B cell (primary cell): ENCODE measurements around the gene GJA10. TPM values are rescaled to one million over a fixed set of nuclear protein-coding genes. Genes with fewer than 3 reads are reported as not detected.

Experiments used
- polyA plus RNA-seq: library from polyadenylated mRNA; depleted of rRNA; stranded (reverse); fragments of >200 nt; gene quantifications from 2 replicates; pipeline ENCODE4 v1.2.3, GENCODE V29; 2012
- small RNA-seq: library from RNA; depleted of rRNA; stranded (forward); fragments of <200 nt; gene quantifications from one replicate; pipeline ENCODE3, GENCODE V24; 2012; ENCODE audit warnings: low replicate concordance, low read depth; ENCODE audit not compliant: insufficient read length
- total RNA-seq, 2 donors: library from RNA; stranded (reverse); fragments of 120-200 nt in 1 of 2; gene quantifications; 1 replicate in 1 of 2; 2 replicates in 1 of 2; pipeline versions ENCODE4 v1.2.3 to v1.2.4, GENCODE V29; 2013 to 2022

Gene GJA10
- total and polyA plus RNA-seq, 2 donors (not counting 1 experiment from before 2014, with no cell fraction given), result not detected

Small RNA genes within 50 kb of the gene (small RNA-seq; reads per million reads assigned to genes)
- not detected for gene RF00019

Other genes starting within 250 kb of the GJA10 start
- 59.5 and 66.6 TPM in 2 replicates for gene MDN1, start 74.7 kb upstream of the GJA10 start, total RNA-seq
- 15.8 and 16.5 TPM in 2 replicates for gene MDN1, start 74.7 kb upstream of the GJA10 start, polyA plus RNA-seq
- 30.6 and 32.1 TPM in 2 replicates for gene CASP8AP2, start 64.6 kb upstream of the GJA10 start, total RNA-seq
- gene CASP8AP2, start 64.6 kb upstream of the GJA10 start, polyA plus RNA-seq, result 5.9 and 7.9 TPM in 2 replicates